ENCODE measurements around the gene TMOD1. TPM values are rescaled to one million over a fixed set of nuclear protein-coding genes. Genes with fewer than 3 reads are reported as not detected.

The TMOD1 gene
- total and polyA plus RNA-seq, 2 of the 8 experiments (the other 6 are each of a cell fraction or from before 2014, with no cell fraction given): 0.17 to 0.88 TPM

GRCh38 chr9:97625620-97626019 is 124.2 kb downstream of the TMOD1 start:
- peaks cover 8% of the 10 kb centered on the region; the same call in 1 of the 2 replicates for H3K79me1 ChIP-seq (ENCODE audit: low read depth, low read length)
- no peak overlapping the region for H3K23ac ChIP-seq (ENCODE audit: insufficient read length)
- H2AFZ ChIP-seq (ENCODE audit: low read length): no peak overlapping the region
- DNase-seq (ENCODE audit: low read depth in 1 of 2, low spot score in 2 of 2): no peak
- H4K91ac ChIP-seq (replicated peaks; ENCODE audit: insufficient read length, low read length): no peak overlapping the region
- peaks cover 3 to 39% of the 10 kb centered on the region in 2 experiments for H3K79me2 ChIP-seq (ENCODE audit: control insufficient read depth in 1 of 2, insufficient read depth in 2 of 2, low read length in 2 of 2)
- no peak overlapping the region for H3K14ac ChIP-seq (ENCODE audit: insufficient read length)
- no peak overlapping the region for H2BK5ac ChIP-seq (ENCODE audit: low read depth, low read length)
- peaks cover 12 to 17% of the 10 kb centered on the region in 2 experiments for H3K9me3 ChIP-seq (ENCODE audit: insufficient read depth in 2 of 2, low read depth in 1 of 2, low read length in 1 of 2)
- H3K36me3 ChIP-seq (ENCODE audit: control insufficient read depth in 2 of 4, insufficient read depth in 4 of 4, low read length in 3 of 4): peaks cover 0 to 45% (median 28%) of the 10 kb centered on the region in 4 experiments; a peak in 7 of 8 replicates
- H2BK12ac ChIP-seq (ENCODE audit: low read depth, low read length): no peak overlapping the region
- H3K27me3 ChIP-seq (replicated peaks in 1 of 4; ENCODE audit: control insufficient read depth in 3 of 4, extremely low read depth in 1 of 4, insufficient read depth in 3 of 4, low read length in 3 of 4): no peaks in the 10 kb centered on the region
- H3K4me3 ChIP-seq (ENCODE audit: extremely low read depth in 1 of 4, insufficient read depth in 2 of 4, low read depth in 3 of 4, low read length in 4 of 4): no peak overlapping the region
- H3K18ac ChIP-seq (ENCODE audit: extremely low read depth, low read length): no peak overlapping the region
- no peak overlapping the region for H3K56ac ChIP-seq (replicated peaks; ENCODE audit: insufficient read length, low read depth, low read length)
- no peak overlapping the region for H2AK5ac ChIP-seq (ENCODE audit: low read depth, low read length)
- H4K20me1 ChIP-seq (replicated peaks in 1 of 2; ENCODE audit: control insufficient read depth in 1 of 2, insufficient read depth in 2 of 2, low read length in 2 of 2): peaks cover 3 to 5% of the 10 kb centered on the region in 2 experiments
- no peaks in the 10 kb centered on the region for H3K23me2 ChIP-seq (ENCODE audit: low read depth, low read length)
- ChIA-PET POLR2A (ENCODE audit: partially characterized antibody) (no interaction called here), CTCF (ENCODE audit: partially characterized antibody) (interaction anchor here (2.2 to 2.4 kb wide), 2 partner anchors 9 to 27 kb away, joined by 9 to 10 read pairs; no protein-coding TSS in a partner anchor)
- H3K4me2 ChIP-seq (ENCODE audit: insufficient read depth in 1 of 2, low read depth in 2 of 2, low read length in 2 of 2): no peak overlapping the region
- no peak overlapping the region for H4K5ac ChIP-seq (ENCODE audit: insufficient read length, low read depth, low read length)
- no peak overlapping the region for H2BK120ac ChIP-seq (replicated peaks; ENCODE audit: low read depth, low read length)
- H4K8ac ChIP-seq (ENCODE audit: extremely low read depth, insufficient read depth, low read length): no peak overlapping the region
- no peak overlapping the region for H3K4ac ChIP-seq (replicated peaks; ENCODE audit: insufficient read length, low read depth, low read length)
- peaks cover 0 to 11% (median 1%) of the 10 kb centered on the region in 4 experiments; a peak in 2 of 7 replicates for H3K4me1 ChIP-seq (replicated peaks in 1 of 4; ENCODE audit: control insufficient read depth in 3 of 4, insufficient read depth in 4 of 4, low read length in 3 of 4)
- H2BK15ac ChIP-seq (ENCODE audit: low read length): no peak overlapping the region
- H2BK20ac ChIP-seq (ENCODE audit: low read length): no peak overlapping the region
- 69% methylated on average over 3 of the region's 3 CpGs; no CpG with 5 or more reads in 1 of the 2 experiments for WGBS, 2 experiments (ENCODE audit: extremely low coverage in 1 of 2, insufficient coverage in 1 of 2, insufficient read length in 1 of 2, insufficient replicate concordance in 2 of 2, low coverage in 1 of 2, low lambda C conversion rate in 2 of 2, missing lambda C conversion rate in 1 of 2)
- TF ChIP-seq JUND (IDR thresholded peaks at IDR 0.05; ENCODE audit: low read length): no peak
- TF ChIP-seq SIN3A (conservative IDR thresholded peaks at IDR 0.05 in 1 of 2, IDR thresholded peaks at IDR 0.05 in 1 of 2; ENCODE audit: low read depth in 1 of 2, low read length in 2 of 2): no peak
- no peak for TF ChIP-seq MAFK (IDR thresholded peaks at IDR 0.05; ENCODE audit: low read depth, low read length)
- TF ChIP-seq BRCA1 (IDR thresholded peaks at IDR 0.05; ENCODE audit: low read depth, low read length): no peak
- no peak for TF ChIP-seq CBX8 (IDR thresholded peaks at IDR 0.05; ENCODE audit: borderline replicate concordance, low read depth, low read length)
- TF ChIP-seq SP2 (IDR thresholded peaks at IDR 0.05; ENCODE audit: low read length): no peak
- no peak for TF ChIP-seq YY1 (IDR thresholded peaks at IDR 0.05; ENCODE audit: low read depth, low read length)
- no peak for FAIRE-seq
- no peak overlapping the region for H3K9ac ChIP-seq (replicated peaks in 1 of 4; ENCODE audit: extremely low read depth in 1 of 4, low read depth in 3 of 4, low read length in 3 of 4)
- no peak overlapping the region for H3K27ac ChIP-seq (ENCODE audit: low read depth, low read length)

All from H1 (cell line).